NCI-H345 treated with DMSO at 0.1 percent for 48 hours (cell line): ENCODE measurements around the gene GALNT10.

Source experiments
- DNase-seq: peaks from one replicate; lab custom pipeline; 2025; ENCODE audit not compliant: unreplicated experiment; lab: John Stamatoyannopoulos, UW

Gene GALNT10

DNA sequence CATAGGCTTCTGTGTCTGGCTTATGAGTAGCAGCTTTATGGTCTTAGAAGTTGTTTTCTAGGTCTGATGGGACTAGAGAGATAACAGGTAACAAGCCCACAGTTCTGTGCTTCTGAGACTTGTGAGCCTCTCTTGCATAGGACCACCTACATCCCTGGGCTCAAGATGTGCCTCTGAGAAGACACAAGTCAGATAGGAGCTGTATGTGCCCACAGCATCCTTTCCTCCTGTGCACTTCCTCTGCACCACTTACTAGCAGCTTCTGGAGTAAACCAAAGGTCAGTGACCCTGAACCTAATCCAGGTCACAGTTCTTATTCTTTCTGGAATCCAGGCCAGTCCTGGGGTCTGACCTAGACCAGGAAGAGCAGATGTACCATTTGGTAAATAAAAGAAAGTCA lies 40.0 kb downstream of the GALNT10 start:
- no peak for DNase-seq

DNA sequence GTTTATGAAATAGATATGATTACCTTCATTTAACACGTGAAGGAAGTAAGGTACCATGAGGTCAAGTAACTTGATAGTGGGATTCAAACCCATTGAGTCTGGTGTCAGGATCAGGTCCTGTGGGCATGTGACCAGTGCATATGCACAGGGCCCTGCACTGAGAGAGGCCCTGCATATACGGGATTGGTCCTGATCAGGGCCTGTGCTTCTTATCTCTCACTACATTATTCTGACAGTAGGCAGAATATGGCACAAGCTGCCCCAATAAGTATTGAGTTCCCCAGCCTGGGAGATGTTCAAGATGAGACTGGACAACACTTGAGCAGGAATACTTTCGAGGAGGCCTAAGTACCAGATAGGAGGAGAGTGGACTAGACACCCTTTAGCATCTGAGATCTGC lies 44.0 kb downstream of the GALNT10 start:
- DNase-seq: no peak

DNA sequence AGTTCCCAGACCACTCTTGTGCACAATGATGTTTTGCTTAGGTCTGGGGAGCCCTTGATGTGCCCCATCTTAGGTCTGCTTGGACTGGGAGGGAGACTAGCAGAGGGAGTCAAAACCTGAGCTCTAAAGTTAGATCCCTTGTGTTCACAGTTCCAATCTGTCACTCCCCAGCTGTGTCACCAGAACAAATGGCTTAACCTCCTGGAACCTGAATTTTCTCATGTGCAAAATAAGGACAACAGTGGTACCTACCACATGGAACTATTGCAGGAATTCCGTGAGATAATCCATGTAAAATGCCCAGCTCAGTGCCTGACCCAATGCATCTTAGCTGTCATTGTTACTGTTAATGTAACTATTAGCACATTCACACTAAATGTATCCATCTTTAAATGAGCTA lies 45.5 kb downstream of the GALNT10 start:
- no peak for DNase-seq

DNA sequence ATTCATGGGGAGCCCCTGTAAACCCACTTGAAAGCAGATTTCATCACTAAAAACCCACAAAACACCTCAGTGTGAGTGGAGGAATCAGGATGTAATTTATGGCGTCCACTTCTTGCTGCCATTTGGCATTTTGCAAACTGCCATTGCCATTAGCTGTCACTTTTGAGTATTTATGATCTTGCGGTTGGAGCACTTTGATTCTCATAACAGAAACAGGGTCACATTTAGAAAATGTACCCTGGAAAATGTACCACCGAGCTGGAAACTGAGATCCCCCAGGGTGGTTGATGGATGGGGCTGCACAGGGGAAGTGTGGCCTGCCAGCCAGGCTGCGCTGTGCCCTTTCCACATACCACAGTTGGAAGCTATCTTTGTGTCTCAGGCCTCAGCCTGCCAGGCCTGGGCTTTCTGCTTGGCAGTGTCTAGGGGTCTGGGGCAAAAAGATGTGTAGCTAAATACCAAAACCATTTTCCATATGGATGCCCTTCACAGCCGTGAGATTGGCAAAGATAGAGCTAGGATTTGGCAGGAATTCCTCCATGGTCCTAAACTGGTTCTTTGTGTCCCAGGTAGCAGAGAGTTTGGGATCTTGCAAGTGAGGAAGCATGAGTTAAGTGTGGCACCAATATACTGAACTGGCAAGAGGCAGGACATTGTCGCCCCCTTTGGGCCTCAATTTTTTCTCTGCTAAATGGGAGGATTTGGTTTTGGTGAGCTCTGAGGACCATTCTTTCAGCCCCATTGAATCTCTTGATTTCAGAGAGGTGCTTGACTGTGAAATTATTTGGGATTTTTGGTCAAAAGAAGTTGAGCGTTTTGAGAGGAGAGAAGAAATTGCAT lies 46.2 kb downstream of the GALNT10 start:
- no peak for DNase-seq

- no peak for DNase-seq
Observed at GRCh38 chr5:154237376-154237743, 46.8 kb downstream of the GALNT10 start.

DNA sequence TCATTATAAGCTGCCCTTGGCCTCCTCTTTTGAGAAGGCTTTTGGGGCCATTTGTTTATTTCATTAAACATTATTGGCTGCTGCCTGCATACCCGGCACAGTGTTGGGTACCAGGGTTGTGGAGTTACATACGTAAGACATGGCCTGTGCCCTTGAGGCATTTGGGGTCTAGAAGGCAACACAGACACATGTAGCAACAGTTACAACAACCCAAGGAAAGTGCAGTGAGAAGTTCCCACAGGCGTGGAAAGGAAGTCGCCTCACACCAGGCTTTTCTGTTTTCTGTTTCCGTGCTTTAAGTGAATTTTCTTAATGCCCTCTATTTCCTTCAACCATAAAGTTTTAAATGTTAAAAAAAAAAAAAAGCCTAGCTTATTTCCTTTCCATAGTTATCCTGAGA lies 47.4 kb downstream of the GALNT10 start:
- DNase-seq: no peak

DNA sequence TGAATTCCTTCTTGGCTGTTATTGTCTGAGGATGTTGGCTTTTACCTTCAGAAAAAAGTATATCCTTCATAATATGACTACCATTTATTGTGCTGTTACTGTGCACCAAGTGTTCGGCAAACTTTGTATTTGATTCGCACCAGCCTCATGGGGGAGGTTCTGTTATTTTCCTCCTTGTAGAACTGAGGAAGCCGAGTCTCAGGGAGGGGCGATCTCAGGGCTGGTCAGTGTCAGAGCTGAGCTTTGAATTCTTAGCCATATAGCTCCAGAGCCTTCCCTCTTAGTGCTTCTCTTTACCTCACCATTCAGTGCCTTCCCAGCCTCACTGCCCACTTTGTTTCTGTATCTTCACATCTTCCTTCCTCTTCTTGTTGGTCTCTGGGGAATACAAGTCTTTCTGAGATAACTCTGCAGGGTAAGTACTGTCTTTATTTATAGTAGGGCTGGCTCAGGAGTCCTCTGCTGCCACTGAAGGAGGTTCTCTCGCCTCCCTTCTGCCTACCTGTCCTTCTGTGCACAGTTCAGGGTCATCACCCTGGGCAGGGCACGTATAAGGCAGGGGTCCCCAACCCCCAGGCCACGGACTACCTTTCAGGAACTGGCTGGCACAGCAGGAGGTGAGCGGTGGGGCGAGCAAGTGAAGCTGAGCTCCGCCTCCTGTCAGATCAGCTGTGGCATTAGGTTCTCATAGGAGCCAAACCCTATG lies 48.4 kb downstream of the GALNT10 start:
- DNase-seq: no peak

GRCh38 chr5:154240595-154240994 lies 50.1 kb downstream of the GALNT10 start:
- DNase-seq: no peak

GRCh38 chr5:154241021-154241420 lies 50.5 kb downstream of the GALNT10 start:
- DNase-seq: no peak

DNA sequence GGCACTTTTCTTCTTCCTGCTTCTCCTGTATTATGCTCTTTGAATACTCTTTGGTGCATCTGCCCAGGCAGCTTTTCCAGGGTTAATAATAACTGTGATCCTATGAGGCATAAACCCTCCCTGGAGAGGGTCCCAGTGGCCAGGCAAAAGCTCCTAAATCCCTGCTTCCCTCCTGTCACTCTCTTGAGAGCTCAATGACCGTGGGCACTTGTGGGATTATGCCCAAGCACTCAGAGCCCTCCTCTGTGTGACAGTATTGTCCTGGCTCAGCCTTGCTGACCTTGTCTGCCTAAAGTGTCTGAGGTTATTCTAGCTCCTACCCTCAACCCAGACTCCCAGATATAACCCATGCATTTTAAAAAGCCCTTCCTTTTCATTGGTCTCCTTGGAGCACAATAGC lies 51.9 kb downstream of the GALNT10 start:
- DNase-seq: no peak

- DNase-seq: no peak
Observed at GRCh38 chr5:154242964-154243376, 52.4 kb downstream of the GALNT10 start.

- no peak for DNase-seq
Observed at GRCh38 chr5:154243736-154244135, 53.2 kb downstream of the GALNT10 start.

GRCh38 chr5:154244476-154244875 lies 53.9 kb downstream of the GALNT10 start:
- no peak for DNase-seq

GRCh38 chr5:154248691-154249090 lies 58.2 kb downstream of the GALNT10 start:
- DNase-seq: no peak

- DNase-seq: no peak
Observed at GRCh38 chr5:154249826-154250225, 59.3 kb downstream of the GALNT10 start.

DNA sequence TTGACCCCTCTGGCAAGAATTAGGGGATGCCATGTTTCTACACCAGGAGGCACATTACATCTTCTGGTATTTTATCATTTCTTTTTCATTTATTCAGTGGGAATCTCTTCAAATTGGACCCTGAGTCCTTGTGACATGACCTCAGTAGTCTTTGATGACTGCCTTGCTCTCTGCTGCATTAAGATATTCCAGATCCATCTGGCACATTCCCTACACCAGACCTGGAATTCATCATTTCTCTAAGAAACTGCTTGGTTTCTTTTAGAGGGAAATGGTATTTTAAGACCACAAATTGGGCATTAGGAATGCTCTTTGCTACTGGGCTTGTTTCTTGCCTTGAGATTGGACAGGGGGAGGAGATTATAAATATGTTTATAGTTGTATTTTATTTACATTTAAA lies 61.0 kb downstream of the GALNT10 start:
- no peak for DNase-seq

DNA sequence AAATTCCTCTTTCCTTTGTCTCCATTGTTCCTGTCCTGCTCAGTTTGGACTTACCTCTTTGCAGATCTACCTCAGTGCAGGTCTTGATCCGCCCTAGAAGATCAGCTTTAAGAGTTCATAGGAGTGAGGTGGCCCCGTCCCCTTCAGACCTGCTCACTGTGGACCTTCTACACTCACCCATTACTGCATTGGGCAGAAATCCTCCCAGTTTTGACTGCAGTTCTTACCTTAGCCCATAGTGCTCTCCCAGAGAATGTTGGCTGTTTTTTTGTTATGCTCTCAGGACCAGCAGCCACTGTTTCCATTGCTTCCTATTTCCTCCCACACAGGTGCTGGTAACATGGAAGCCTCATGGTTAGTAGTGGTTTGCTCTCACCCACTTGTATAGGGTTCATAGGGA lies 63.3 kb downstream of the GALNT10 start:
- DNase-seq: no peak

DNA sequence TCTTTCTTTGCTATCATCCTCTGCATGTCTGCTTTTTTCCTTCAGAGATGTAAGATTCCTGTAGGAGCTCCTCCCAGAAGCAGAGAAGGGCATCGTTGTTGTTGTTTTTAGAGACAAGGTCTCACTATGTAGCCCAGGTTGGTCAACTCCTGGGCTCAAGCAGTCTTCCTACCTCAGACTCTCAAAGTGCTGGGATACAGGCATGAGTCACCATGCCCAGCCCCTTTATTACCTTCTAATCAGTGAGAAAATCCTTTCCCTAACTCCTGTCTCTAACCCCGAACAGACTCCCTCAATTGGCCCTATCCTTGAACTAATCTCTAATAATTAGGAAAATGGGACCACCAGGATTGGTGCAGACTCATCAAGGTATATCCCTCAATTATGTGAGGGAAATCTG lies 64.4 kb downstream of the GALNT10 start:
- no peak for DNase-seq

DNA sequence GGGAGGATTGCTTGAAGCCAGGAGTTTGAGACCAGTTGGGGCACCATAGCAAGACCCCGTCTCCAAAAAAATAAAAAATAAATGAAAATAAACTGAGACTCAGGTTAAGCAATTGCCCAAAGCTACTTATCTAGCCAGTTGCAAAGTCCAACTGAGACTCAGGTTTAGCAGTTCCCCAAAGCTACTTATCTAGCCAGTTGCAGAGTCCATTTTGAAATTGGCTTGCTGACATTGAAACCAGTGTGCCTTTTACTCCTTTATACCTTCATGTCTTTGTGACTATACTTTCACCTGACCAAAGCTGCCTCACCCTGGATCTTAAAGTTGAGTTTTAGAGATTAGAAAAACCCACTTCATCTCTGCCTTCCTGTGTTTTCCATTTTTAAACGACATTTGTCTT lies 66.5 kb downstream of the GALNT10 start:
- no peak for DNase-seq

DNA sequence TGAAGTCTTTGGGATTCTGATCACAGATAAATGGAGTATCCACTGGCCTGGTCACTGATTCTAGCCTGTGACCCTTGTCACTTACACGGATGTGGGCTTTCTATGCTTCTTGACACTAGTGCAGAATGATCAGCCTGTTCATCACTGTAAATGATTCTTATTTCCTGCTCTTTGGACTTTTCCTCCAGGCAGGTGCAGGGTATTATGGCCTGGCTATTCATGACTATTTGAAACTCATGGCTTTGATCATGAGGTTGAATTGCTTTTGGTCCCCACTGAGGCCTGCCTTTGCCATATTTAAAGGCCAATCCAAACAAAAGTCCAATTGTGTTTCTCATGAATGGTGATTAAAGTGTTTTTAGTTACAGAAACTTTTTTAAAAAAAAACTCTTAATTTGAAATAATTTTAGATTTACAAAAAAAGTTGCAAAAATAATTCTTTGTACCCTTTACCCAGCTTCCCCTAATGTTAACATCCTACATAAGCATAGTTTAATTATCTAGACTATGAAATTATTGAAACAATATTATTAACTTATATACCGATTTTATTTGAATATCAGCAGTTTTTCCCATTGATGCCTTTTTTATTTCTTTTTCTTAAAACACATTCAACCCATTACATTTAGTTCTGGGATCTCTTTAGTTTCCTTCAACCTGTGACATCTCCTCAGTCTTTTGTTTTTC lies 68.1 kb downstream of the GALNT10 start:
- DNase-seq: no peak

DNA sequence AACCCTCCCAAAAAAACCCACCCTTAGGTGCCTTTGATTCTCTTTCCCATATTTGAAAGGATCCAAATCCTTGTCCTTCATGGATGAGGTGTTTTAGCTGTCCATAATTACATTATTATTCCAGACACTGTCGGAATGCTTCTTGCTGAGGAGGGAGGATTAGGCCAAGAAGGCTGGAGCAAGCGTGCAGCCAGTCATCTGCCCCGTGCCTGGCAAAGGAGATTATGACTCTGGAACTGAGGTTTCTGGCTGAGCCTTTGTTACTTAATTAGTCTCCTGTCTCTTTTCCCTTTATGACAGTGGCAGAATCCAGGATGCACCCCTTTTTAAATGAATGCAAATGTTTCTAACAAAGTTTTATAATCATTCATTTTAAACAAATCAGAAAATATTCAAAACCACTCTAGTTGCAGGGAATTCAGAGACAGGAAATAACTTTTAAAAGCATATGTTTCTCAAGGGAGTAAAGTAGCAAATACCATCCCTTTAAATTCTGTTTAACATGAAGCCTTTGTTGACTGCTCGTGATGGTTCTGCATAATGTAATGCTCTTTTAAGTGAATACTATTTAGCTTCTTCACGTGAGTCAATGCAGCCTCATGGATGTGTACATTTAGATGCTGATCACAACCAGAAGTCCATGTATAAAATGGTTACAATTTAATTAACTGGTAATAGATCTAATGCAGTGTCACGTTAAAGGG lies 69.8 kb downstream of the GALNT10 start:
- no peak for DNase-seq
